ENCODE data around the gene ANKIB1.
A peak's percentile ranks its signal among the peaks of the same experiment; 100 is the strongest.

Gene ANKIB1

DNA sequence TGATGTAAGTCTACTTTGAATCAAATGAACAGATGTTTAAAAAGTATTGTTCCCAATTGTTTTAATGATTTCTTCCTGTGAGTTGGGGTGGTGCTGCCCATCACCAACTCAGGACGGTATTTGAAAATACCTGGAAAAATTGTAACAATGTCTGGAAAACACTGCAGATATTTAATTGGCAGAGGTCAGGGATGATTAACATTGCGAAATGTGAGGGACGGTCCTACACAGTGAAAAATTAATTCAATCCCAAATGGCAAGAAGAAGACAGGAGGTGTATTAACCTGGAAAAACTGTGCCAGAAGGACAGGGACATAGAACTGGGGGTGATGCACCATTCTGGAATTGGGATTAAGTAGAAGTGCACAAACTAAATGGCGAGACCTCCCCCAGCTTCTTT, 29.6 kb downstream of the ANKIB1 start:
- Histone ChIP-seq H3K36me3 (ENCODE audit: insufficient read depth, low read length) (no peaks in the 10 kb centered on the region), H3K27ac (ENCODE audit: low read depth, low read length) (no peak overlapping the region), H3K9ac (ENCODE audit: low read depth, low read length) (no peak overlapping the region), H3K27me3 (ENCODE audit: insufficient read depth, low read length) (no peaks in the 10 kb centered on the region), H3K4me3 (ENCODE audit: low read length) (no peak overlapping the region), H3K9me3 (ENCODE audit: insufficient read depth, low read depth, low read length) (no peaks in the 10 kb centered on the region), H3K4me1 (ENCODE audit: insufficient read depth, low read length) (peaks cover 20% of the 10 kb centered on the region)
- 93% methylated on average over 4 of the region's 4 CpGs for WGBS

- Histone ChIP-seq H3K4me1 (ENCODE audit: insufficient read depth, low read length) (peaks cover 20% of the 10 kb centered on the region), H3K36me3 (ENCODE audit: insufficient read depth, low read length) (no peaks in the 10 kb centered on the region), H3K27me3 (ENCODE audit: insufficient read depth, low read length) (no peaks in the 10 kb centered on the region), H3K4me3 (ENCODE audit: low read length) (no peak overlapping the region), H3K9ac (ENCODE audit: low read depth, low read length) (no peak overlapping the region), H3K9me3 (ENCODE audit: insufficient read depth, low read depth, low read length) (no peaks in the 10 kb centered on the region), H3K27ac (ENCODE audit: low read depth, low read length) (no peak overlapping the region)
- WGBS = 92% methylated on average over 2 of the region's 2 CpGs
Observed at GRCh38 chr7:92276460-92276864, 30.7 kb downstream of the ANKIB1 start.

DNA sequence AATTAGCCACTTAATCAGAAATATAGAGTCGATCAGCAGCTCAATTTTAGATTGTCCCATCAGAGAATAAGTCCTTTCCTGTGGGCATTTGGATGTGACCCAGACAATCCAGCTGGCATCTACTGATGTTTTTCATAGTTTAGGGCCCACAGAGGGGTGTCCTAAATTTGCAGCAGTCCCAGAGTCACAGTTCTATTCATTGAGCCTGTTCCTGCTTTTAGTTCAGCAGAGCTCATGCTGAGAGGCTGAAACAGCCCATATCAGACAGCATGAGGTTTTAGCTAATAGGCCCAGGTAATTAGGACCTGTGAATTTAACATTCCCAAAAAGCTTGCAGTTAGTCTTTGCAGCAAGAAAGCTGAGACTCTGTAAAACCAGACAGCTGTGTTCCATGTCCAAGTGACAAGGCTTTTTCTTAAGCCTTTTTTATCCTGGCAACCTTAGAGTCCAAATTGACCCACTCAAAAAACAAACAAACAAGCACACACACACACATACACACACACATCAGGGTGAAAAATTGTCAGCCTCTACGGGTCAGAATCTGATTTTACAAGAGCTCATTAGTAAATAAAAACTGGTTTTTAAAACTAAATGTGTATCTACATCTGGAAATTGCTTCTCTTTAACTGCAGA, 33.7 kb downstream of the ANKIB1 start:
- H3K4me1 ChIP-seq (ENCODE audit: insufficient read depth, low read length) = peaks cover 20% of the 10 kb centered on the region
- no peaks in the 10 kb centered on the region for H3K9me3 ChIP-seq (ENCODE audit: insufficient read depth, low read depth, low read length)
- H3K9ac ChIP-seq (ENCODE audit: low read depth, low read length) = peak overlapping the region; percentile 30; the same call in 1 of the 2 replicates
- no peak overlapping the region; the same call in 1 of the 2 replicates for H3K27ac ChIP-seq (ENCODE audit: low read depth, low read length)
- 90% methylated on average over 2 of the region's 2 CpGs for WGBS
- no peaks in the 10 kb centered on the region for H3K36me3 ChIP-seq (ENCODE audit: insufficient read depth, low read length)
- H3K4me3 ChIP-seq (ENCODE audit: low read length) = no peak overlapping the region
- no peaks in the 10 kb centered on the region for H3K27me3 ChIP-seq (ENCODE audit: insufficient read depth, low read length)

DNA sequence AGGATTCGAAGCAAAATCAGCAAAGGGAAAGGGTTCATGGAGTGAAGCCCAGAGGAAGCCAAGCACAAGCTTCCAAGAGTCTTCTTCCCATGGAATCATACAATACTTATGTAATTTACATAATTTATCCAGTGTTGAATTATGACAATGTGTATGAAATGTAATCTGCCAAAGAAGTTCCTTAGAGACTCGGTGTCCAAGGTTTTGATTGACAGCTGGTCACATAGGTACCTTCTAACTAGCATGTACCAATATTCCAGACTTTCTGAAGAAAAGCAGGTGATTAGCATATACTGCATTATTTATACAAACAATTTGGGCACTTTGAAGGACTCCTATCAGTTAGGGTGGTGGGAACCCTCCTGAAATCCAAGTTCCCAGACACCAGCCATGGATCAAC, 35.3 kb downstream of the ANKIB1 start:
- H3K4me1 ChIP-seq (ENCODE audit: insufficient read depth, low read length) = peaks cover 20% of the 10 kb centered on the region
- H3K9me3 ChIP-seq (ENCODE audit: insufficient read depth, low read depth, low read length) = no peaks in the 10 kb centered on the region
- WGBS = 95% methylated on average over 2 of the region's 2 CpGs
- no peaks in the 10 kb centered on the region for H3K36me3 ChIP-seq (ENCODE audit: insufficient read depth, low read length)
- H3K27ac ChIP-seq (ENCODE audit: low read depth, low read length) = no peak overlapping the region
- H3K4me3 ChIP-seq (ENCODE audit: low read length) = no peak overlapping the region
- H3K27me3 ChIP-seq (ENCODE audit: insufficient read depth, low read length) = no peaks in the 10 kb centered on the region
- H3K9ac ChIP-seq (ENCODE audit: low read depth, low read length) = no peak overlapping the region

DNA sequence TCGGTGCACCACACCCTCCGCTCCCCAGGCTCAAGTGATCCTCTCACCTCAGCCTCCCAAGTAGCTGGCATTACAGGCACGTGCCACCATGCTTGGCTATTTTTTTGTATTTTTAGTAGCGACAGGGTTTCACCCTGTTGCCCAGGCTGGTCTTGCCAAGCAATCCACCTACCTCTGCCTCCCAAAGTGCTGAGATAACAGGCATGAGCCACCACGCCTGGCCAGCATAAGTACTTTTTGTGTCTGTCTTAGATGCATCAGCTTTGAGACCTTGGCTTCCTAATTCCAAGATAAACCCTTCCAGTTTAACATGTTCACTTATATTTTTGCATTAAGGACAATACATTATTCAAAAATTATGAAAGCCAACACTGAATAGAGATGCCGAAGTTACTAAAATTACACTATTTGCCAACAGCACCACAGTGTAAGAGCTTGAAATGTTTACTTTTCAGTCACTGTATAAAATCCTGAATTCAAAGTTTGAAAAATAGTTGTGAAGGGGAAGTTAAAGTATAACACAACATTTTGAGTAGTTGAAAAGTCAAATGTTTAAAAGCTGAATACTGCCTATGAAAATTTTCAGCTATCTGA, 36.5 kb downstream of the ANKIB1 start:
- Histone ChIP-seq H3K27me3 (ENCODE audit: insufficient read depth, low read length) (no peaks in the 10 kb centered on the region), H3K4me3 (ENCODE audit: low read length) (no peak overlapping the region), H3K27ac (ENCODE audit: low read depth, low read length) (no peak overlapping the region), H3K9me3 (ENCODE audit: insufficient read depth, low read depth, low read length) (no peaks in the 10 kb centered on the region), H3K4me1 (ENCODE audit: insufficient read depth, low read length) (peaks cover 20% of the 10 kb centered on the region), H3K36me3 (ENCODE audit: insufficient read depth, low read length) (no peaks in the 10 kb centered on the region), H3K9ac (ENCODE audit: low read depth, low read length) (no peak overlapping the region)
- 96% methylated on average over 6 of the region's 6 CpGs for WGBS

GRCh38 chr7:92282930-92283329, 37.2 kb downstream of the ANKIB1 start:
- no peak overlapping the region for H3K4me3 ChIP-seq (ENCODE audit: low read length)
- peaks cover 20% of the 10 kb centered on the region for H3K4me1 ChIP-seq (ENCODE audit: insufficient read depth, low read length)
- WGBS = 94% methylated on average over 1 of the region's 1 CpG
- no peaks in the 10 kb centered on the region for H3K27me3 ChIP-seq (ENCODE audit: insufficient read depth, low read length)
- H3K9ac ChIP-seq (ENCODE audit: low read depth, low read length) = no peak overlapping the region
- no peaks in the 10 kb centered on the region for H3K9me3 ChIP-seq (ENCODE audit: insufficient read depth, low read depth, low read length)
- no peak overlapping the region for H3K27ac ChIP-seq (ENCODE audit: low read depth, low read length)
- no peaks in the 10 kb centered on the region for H3K36me3 ChIP-seq (ENCODE audit: insufficient read depth, low read length)

GRCh38 chr7:92289321-92289720, 43.5 kb downstream of the ANKIB1 start:
- H3K4me3 ChIP-seq (ENCODE audit: low read length) = no peak overlapping the region
- no peak overlapping the region for H3K27ac ChIP-seq (ENCODE audit: low read depth, low read length)
- H3K27me3 ChIP-seq (ENCODE audit: insufficient read depth, low read length) = no peaks in the 10 kb centered on the region
- H3K9ac ChIP-seq (ENCODE audit: low read depth, low read length) = no peak overlapping the region
- H3K9me3 ChIP-seq (ENCODE audit: insufficient read depth, low read depth, low read length) = no peaks in the 10 kb centered on the region
- 96% methylated on average over 2 of the region's 2 CpGs for WGBS
- H3K36me3 ChIP-seq (ENCODE audit: insufficient read depth, low read length) = no peaks in the 10 kb centered on the region
- H3K4me1 ChIP-seq (ENCODE audit: insufficient read depth, low read length) = peaks cover 13% of the 10 kb centered on the region

GRCh38 chr7:92292981-92293380, 47.2 kb downstream of the ANKIB1 start:
- Histone ChIP-seq H3K9ac (ENCODE audit: low read depth, low read length) (no peak overlapping the region), H3K27me3 (ENCODE audit: insufficient read depth, low read length) (no peaks in the 10 kb centered on the region), H3K27ac (ENCODE audit: low read depth, low read length) (no peak overlapping the region), H3K9me3 (ENCODE audit: insufficient read depth, low read depth, low read length) (no peaks in the 10 kb centered on the region), H3K36me3 (ENCODE audit: insufficient read depth, low read length) (peaks cover 11% of the 10 kb centered on the region), H3K4me3 (ENCODE audit: low read length) (no peak overlapping the region), H3K4me1 (ENCODE audit: insufficient read depth, low read length) (peaks cover 32% of the 10 kb centered on the region)
- 78% methylated on average over 2 of the region's 3 CpGs for WGBS

- Histone ChIP-seq H3K9me3 (ENCODE audit: insufficient read depth, low read depth, low read length) (no peaks in the 10 kb centered on the region), H3K9ac (ENCODE audit: low read depth, low read length) (no peak overlapping the region), H3K27ac (ENCODE audit: low read depth, low read length) (no peak overlapping the region), H3K4me3 (ENCODE audit: low read length) (no peak overlapping the region), H3K36me3 (ENCODE audit: insufficient read depth, low read length) (peaks cover 11% of the 10 kb centered on the region), H3K4me1 (ENCODE audit: insufficient read depth, low read length) (peaks cover 33% of the 10 kb centered on the region), H3K27me3 (ENCODE audit: insufficient read depth, low read length) (no peaks in the 10 kb centered on the region)
- WGBS = 100% methylated on average over 2 of the region's 2 CpGs
Observed at GRCh38 chr7:92293896-92294590, 48.3 kb downstream of the ANKIB1 start.

DNA sequence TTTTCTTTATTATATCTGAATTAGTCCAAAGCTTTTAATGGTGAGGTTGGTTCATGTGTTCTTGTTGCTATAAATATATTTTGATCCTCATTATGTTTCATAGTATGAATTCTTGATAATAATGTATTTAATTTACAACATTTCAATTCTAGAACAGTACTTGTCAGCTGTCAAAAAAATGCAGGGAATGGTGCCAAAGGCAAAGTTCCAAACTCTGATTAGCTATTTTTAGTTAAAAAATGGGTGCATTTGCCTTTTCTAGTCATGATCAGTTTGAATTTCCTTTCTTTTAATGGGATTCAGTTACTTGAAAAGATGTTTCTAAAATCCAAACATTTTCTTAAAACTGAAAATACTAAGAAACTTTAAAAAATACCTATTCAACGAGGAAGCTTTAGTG, 49.6 kb downstream of the ANKIB1 start:
- Histone ChIP-seq H3K27ac (ENCODE audit: low read depth, low read length) (no peak overlapping the region), H3K9me3 (ENCODE audit: insufficient read depth, low read depth, low read length) (no peaks in the 10 kb centered on the region)
- no CpG with 5 or more reads among the region's 1 CpG for WGBS

GRCh38 chr7:92296235-92296634, 50.5 kb downstream of the ANKIB1 start:
- Histone ChIP-seq H3K4me3 (ENCODE audit: low read length) (no peak overlapping the region), H3K9ac (ENCODE audit: low read depth, low read length) (no peak overlapping the region)

More for the DNA sequence above, 49.6 kb downstream of the ANKIB1 start:
- H3K4me3 ChIP-seq (ENCODE audit: low read length) = no peak overlapping the region
- peaks cover 33% of the 10 kb centered on the region for H3K4me1 ChIP-seq (ENCODE audit: insufficient read depth, low read length)
- H3K27me3 ChIP-seq (ENCODE audit: insufficient read depth, low read length) = no peaks in the 10 kb centered on the region
- H3K9ac ChIP-seq (ENCODE audit: low read depth, low read length) = no peak overlapping the region
- H3K36me3 ChIP-seq (ENCODE audit: insufficient read depth, low read length) = peaks cover 11% of the 10 kb centered on the region

More at GRCh38 chr7:92296235-92296634, 50.5 kb downstream of the ANKIB1 start:
- Histone ChIP-seq H3K27me3 (ENCODE audit: insufficient read depth, low read length) (no peaks in the 10 kb centered on the region), H3K27ac (ENCODE audit: low read depth, low read length) (no peak overlapping the region), H3K36me3 (ENCODE audit: insufficient read depth, low read length) (peaks cover 18% of the 10 kb centered on the region), H3K4me1 (ENCODE audit: insufficient read depth, low read length) (peaks cover 33% of the 10 kb centered on the region), H3K9me3 (ENCODE audit: insufficient read depth, low read depth, low read length) (no peaks in the 10 kb centered on the region)
- 100% methylated on average over 2 of the region's 3 CpGs for WGBS
